Inflammatory macrophage treated with lipopolysaccharide for 4 hours (primary cell): Measurements from ENCODE around the gene RPS6KA2.

Source experiments
- DNase-seq: peaks from one replicate; pipeline ENCODE4 v3.0.0-alpha.2; 2020

Gene RPS6KA2

DNA sequence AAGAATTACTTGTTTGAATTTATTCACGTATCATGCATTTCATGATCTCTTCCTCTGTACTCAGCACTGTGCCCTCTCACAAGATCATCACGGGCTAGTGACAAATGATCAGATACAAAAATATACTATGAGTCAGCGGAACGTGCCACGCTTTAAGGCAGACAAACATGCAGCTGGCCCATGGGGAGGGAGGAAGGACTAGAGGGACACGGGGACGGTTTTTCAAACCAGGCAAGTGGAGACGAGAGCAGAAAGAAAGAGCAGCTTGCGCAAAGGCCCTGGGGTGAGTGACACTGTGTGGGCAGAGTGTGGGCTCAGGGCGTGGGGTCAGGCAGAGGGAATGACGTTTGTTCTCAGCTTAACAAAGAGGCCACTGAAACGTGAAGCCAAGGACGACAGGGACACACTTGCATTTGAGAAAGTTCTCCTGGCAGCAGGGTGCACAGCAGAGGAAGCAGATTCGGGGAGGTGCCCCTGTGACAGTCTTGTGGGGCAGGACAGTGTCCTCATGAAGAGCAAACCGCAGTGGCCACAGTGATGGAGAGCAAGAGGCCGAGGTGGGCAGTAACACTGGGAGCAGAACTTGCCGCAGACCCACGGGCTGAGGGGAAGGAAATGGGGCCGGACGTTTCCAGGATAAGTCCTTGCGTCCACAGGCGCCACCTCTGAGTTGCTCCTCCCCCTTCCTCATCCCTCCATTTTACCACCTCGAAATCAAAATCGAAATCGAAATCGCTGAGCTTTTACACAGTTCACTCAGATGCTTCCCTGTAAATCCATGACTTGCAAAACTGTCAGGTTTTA is 6.9 kb upstream of the RPS6KA2 start:
- DNase-seq, result peak; percentile 89

DNA sequence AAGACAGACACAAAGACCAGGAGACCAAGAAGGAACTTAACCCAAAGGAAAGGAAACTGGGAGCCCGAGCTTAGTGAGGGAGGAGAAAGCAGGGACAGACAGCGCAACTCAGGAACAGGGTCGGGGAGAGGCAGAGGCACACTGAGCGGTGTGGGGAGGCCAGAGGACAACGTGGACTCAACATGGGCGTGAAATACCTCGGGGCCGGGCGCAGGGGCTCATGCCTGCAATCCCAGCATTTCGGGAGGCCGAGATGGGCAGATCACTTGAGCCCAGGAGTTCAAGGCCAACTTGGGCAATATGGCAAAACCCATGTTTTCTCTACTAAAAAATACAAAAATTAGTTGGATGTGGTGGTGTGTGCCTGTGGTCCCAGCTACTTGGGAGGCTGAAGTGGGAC is 5.7 kb upstream of the RPS6KA2 start:
- DNase-seq, result no peak

DNA sequence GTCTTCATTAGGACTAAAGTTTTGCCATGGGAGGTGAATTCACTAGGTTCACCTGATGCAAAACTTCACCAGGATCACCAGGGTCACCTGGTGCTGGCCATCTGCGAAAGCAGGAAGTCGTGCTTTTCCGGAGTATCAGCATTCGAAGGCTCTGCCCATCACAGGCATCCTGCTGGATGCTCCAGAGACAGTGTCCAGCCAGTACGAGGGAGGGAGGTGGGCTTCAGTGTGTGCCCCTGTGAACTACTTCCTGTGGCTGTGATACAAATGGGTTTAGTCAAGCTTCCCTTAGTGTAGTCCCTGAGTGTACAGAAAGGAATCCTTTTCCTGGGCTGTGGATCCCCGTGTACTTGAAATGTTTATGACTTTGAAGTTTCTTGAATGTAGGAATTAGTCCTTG is 3.4 kb upstream of the RPS6KA2 start:
- no peak for DNase-seq

DNA sequence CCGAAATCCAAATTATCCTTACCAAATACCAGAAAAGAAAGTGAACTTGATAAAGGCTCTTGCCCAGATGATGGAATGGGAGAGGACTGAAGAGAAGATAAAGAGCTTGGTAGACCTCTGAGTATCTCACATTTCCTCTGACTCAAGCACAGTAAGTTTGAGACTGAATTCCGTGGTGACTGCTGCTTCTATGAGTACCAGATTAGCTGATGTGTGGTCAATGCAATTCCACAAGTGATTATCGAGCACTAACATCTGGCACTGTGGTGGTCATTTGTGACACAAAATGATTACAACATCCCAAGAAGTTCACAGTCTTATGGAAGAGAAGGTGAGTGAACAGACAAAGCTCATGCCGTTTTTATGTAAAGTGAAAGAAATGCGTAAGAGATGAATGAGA is 2.6 kb upstream of the RPS6KA2 start:
- DNase-seq, result no peak

DNA sequence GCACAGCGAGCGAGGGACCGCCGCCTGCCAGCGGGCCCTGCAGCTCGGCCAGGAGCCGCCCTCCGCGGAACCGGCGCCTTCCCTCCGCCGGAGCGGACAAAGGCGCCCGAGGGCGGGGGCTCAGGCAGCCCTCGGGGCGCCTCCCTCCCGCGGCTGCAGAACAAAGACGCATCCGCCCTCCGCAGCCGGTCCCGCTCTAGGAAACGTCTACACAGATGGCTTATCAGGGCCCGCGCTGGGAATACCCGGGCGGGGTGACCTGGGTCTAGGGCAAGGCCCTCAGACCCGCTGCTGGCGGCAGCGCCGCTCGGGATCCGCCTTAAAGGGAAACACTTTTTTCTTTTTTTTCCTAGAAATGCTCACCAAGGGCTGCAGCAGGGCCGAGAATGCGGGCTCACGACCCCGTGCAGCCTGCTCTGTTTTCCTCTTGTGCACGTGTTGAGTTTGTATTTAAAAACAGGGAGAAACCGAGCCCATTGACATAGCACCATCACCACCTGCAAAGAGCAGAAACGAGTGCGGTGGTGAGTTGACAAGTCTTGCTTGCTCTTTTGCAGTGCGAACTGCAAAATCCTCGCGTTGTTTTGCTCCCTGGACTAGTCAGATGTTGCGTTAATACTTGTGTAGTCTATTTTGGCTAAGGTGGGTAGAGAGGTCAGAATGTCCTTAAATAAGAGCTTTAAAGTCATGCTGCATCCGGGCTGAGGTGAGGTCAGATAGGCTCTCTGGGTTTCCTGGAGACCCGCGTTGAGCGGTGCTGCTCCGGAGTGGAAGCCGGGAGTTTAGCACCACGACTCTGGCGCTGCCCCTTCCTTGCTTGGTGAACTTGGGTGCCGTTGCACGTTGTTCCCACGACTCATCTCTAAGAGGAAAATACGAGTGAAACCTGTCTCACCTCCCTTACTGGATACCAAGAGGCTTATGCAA is 1.1 kb upstream of the RPS6KA2 start:
- peak; percentile 38 for DNase-seq

DNA sequence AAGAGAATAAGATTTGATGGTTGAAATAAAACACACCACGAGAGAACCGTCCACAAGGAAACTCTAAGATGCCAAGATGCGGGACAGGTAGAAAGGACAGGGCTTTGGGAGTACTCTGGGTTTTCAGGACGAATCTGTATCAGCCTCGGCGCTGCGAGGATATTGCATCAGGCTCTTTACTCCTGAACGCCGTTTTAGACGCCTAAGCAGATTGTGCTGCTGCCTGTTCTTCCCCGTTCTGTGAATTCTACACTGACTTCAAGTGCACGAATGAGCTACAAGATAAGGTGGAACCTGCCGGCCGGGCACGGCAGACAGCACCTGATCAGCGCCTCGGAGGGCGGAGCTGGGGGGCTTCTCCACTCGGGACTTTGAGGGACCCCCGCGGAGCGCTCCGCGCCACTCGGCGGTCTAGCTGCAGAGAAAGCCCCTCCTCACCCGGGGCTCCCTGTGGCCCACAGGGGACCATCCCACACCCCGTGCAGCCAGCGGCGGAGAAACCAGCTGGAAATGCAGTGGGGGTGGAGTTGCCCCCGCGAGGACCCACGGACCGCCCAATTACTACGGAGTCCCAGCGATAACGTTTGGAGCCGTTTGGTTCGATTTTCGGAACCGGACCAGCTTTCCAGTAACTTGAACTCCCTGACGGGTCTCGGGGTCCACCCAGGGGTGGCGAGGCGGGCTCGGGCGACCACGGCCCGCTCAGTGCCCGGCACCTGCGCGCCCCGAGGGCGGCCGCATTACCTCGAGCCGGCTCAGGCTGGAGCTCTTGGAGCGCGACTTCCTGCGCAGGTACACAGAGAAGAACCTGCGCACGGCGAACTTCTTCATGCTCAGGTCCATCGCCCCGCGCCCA is 646 bp downstream of the RPS6KA2 start:
- peak; percentile 37 for DNase-seq

DNA sequence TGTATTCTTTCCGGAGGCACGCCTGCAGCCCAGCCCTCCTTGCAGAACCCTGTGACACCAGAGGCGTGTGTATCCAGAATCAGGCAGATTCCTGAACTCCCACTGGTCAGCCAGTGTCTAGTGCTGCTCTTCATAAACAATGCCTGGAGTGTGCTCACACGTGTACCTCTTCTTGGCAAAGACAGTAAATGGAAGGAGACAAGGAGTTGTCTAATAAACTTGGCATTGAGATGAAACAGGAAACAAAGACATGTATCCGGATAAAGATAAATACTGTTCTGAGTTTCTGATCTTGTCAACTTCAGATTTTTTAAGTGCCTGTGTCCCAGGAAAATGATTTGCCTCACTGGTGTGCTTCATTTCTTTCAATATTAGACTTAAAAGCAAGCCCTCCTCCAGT is 1.7 kb downstream of the RPS6KA2 start:
- DNase-seq, result no peak

DNA sequence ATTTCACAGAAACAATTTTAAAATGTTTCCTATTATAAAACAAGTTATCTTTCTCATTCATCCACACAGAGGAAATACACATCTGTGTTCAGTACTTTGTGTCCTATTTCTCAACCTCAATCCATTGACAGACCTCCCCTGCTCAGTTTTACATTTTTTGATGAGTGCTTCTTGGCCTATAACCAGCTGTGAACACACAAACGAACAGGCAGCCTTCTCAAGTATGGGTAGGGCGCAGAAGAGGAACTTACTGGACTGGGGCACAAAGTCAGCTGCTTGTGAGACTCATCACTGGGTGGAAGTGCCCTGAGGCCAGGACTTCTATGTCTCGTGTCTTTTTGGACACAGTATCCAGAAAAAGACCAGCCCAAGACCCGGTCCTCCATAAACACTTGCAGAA is 2.8 kb downstream of the RPS6KA2 start:
- peak; percentile 54 for DNase-seq

DNA sequence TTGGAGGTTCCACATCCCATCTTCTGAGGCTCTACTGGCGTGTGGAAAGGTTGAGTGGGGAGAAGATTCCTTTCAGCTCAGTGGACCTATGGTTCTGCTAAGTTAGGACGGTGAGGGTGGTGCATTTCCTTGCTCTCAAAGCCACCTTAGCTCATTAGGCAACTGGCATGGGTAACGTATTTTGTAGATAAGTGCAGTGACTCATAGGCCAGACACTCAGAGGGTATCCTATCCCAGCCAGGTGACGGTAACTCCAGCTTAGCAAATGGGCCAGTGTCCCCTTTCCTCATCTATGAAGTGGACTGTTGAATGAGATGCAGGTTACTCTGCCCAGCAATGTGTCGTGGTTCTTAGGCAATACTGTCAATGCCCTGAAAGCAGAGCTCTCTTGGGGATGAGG is 3.7 kb downstream of the RPS6KA2 start:
- no peak for DNase-seq

DNA sequence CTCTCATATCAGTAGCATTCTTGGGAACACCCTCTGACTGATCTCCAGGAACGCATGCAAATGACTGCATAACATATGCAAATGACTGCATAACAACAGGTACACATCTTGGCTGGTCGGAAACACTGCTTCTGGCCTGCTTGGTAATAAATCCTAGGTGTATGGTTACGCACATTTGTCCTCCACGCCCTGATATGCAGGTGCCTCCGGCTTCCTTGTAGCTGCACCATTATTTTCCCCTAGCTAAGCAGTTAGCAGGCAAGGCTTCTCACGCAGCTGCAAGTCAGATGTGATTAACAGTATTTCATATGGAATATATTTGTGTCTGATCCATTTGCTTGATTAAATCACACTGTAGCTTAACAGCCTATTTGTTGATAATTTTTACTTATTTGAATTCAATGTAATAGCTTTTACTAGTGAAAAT is 5.9 kb downstream of the RPS6KA2 start:
- no peak for DNase-seq

DNA sequence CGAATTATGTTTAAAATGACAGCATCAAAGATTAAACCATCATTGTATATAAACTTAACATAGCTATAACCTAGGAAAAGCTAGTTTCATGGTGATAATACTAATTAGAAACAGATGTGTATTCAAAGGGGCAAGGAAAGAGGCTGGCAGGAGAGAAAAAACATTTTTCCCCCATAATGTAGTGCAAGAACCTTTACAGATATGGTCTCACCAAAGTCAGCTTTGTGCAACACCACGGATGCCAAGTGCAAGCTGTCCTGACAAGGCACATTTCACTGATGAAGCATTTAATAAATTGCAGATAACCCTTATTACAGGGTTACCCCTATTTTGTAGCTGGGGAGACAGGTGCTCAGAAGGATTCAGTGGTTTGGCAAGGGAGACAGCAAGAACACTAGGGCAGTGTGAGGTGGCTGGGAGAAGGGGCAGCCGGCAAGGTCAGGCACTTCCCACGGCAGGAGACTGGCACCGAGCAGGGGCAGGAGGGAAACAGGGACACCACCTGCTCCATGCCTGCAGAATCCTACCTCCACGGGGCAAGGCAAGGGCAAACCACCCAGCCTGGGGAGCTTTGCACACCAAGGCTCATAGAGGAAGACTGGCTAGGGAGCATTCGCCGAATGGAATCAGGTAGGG is 6.5 kb downstream of the RPS6KA2 start:
- no peak for DNase-seq

DNA sequence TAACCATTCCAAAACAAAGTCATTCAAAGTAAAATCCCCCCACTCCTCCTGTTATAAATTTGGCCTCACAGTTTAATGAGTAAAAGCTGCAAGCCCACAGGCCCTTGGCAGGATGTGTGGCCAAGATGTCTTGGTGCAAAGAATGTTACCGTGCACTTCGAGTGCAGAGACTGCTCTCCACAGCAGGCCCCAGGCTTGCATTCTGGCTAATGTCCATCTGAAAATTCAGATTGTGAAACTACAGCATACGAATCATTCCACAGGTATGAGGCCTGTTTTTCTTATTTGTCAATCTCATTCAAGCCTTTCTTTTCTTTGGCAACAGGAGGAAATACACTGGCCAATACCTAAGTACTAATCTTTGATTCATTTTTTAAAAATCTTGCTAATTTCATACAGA is 7.1 kb downstream of the RPS6KA2 start:
- DNase-seq, result no peak

DNA sequence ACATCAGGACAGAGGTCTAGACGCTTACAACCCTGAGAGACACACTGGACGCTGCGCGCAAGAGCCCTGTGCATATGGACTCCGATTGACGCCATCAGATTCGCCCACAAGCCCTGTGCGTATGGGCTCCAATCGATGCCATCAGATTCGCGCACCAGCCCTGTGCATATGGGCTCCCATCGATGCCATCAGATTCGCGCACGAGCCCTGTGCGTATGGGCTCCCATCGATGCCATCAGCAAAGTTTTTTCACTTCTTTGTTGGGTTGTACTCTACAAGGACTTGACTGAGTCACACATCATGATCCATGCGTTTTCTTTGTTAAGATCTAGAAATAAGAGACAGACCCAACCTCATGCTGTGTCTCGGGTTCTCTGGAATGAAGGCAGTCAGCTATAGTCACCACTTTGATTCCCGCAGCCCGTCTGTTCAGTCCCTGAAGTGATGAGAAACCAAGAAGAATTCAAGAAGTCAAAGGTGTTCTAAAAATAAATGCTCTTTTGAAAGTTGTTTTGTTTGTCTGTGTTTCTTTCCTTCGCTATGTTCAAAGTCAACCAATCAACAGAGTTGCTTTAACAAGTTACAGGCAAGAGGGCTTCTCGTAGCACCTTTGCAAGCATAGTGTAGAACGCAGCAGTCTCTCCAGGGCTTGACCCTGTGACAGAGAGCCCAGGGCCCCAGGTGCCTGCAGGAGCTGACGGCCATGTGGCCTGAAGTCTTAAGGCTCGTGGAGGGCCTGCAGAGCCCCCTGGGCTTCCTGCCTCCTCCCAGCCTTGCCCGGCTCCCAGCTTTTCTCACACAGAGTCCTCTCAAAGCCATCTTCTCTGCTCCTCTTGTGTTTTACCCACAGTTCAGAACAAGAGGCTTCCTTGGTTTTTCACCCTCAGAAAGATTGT is 7.9 kb downstream of the RPS6KA2 start:
- DNase-seq, result no peak

DNA sequence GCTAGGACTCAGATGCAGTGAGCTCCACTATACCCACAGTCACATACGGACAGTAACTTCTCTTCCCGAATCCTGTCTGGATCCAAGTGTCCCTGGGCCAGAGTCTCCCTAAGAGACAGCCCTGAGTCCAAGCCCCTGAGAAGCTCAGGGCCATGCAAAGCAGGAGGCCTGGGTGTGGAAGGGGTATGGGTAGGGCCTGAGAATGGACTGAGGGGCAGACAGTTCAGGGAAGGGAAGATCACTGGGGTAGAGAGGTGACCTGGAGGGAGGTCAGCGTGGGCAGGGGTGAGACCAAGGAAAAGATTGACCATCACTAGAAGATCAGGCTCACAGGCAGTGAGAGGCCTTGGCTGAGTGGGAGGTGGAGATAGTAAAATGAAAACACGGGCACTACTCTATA is 8.8 kb downstream of the RPS6KA2 start:
- no peak for DNase-seq

DNA sequence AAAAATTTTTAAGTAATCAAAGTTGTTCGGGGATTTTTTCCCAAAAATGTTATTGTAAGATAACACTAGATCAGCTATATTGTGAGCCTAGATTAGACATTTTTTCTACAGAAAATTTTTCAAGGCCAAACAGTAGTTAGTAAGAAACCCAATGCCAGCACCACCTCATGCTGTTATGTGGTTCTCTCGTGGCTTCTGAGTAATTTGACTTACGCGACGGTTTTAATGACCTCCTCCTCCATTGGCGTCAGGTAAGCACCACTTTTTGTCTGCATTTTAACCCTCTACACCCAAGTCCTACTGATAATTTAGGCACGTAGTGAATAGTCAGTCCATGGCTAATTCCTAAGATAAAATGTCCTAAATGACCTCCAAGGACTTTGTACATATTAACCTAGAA is 9.7 kb downstream of the RPS6KA2 start:
- no peak for DNase-seq

DNA sequence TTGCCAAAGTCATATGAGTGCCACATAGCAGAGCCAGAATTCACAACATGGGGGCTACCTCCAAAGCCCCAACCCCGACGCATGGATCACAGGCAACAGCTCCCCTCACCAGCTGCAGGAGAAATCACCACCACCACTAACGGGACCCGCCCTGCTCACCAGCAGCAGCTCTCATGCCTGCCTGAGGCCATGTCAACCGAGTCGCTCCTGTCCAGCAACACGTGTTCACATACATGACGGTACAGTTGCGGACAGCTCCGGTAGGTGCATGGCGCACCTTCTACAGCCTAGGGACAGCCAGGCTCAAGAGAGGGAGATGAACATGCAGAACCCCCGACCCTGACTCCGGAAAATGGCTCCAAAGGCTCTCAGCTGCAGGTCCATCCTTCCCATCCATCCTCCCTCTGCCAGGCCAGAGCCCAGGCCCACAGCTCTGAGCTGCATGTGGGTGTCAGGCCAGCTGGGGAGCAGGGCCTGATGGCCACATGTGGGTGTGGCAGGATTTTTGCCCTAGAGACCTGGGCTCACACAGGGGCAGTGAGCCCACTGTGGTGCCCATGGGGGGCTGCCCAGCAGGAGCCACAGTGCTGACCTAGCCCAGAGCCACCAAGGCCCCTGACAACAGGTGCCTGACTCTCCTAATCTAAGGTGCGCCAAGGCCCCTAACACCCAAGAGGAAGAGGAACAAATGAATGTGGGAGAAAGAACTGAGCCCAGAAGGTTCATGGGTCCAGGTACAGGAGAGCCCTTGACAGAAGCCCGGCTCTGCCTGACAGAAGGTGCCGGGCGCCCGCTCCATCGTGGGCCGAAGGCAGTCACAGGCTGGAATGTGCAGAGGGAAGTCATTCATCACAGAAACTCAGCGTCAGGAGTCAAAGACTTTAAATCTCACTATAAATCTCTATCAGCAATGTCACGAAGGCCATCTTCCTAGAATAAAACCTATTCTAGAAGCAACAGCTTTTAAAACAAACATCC is 10.5 kb downstream of the RPS6KA2 start:
- DNase-seq, result no peak

DNA sequence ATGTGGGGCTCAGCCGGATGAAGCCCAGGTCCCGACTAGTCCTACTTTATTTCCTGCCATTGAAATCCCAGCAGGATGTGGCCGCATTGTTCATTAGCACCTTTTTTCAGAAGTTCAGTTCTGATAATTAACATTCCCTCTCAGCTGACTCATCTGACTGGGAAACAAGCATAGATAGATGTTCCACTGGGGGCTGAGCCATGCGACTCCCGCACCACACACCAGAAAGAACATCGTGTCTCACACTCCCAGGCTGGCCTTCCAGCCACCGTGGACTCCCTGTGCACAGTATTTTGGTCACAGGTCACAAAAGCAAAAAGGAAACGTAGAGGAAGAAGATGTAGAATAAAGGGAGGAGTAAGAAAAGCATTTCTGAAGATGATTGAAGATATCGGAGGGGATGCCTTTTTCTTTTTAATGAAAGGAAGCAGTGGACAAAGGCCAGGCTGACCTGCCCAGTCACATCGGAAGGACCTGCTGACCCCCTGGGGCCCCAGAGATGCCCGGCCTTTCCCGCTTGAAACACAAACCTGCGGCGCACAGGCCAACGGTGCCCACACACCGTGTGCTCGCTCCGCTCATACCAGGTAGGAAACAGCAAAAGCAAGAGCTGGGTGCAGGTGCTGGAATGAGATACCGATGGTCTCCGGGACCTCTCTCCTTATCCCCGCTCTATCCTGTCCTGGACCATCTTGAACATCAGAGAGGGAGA is 11.8 kb downstream of the RPS6KA2 start:
- DNase-seq, result no peak

DNA sequence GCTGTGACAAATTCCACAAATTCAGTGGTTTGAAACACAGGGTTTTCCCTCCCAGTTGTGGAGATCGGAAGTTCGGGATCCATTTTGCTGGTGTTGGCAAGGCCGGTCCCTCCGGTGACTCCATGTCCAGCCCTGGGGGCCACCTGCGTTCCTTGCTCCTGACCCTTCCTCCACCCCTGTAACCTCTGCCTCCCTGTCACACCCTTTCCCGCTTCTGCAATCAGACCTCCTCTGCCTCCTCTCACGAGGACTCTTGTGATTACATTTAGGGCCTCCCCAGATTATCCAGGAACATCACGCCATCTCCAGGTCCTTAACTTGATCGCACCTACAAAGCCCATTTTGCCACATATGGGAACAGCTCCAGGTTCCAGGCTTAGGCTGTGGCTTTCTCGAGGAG is 12.5 kb downstream of the RPS6KA2 start:
- DNase-seq, result no peak

DNA sequence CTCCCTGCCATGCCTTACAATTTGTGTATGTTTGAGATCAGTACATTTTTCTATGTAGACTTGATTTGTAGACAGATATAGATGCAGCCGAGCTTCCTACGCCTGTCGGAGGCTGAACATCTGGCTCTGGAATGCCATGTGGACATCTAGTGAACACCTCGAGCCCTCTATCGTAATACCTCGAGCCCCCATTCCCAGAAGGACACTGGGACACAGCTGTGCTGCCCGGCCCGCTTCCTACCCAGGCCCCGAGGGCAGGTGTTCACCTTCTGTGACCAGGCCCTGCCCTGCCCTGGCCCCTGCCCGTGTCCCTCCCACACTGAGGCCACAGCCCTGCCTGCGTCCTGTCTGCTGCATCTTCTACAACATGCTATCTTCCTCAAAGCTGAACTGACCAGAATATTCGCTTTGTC is 12.9 kb downstream of the RPS6KA2 start:
- DNase-seq, result no peak

DNA sequence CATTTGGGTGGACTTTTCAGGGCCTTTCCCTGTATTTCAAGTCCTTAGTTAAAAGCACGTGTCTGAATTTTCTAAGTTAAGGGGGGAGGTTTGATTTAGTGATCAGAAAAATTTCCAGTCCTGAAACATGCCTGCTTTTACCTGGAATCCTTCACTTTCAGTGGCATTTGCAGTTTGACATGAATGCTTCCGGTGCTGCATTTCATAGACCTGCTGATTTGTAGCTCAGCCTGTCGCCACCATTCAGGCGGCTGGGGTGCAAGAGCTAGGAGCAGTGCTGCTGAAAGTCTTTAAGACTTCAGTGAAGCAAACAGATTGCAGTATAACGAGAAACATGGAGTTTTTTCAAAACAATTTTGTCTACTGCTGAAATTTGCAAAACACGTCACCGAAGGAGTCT is 14.0 kb downstream of the RPS6KA2 start:
- DNase-seq, result no peak
